H1 (cell line): ENCODE measurements around the gene WIPF3. TPM values are rescaled to one million over a fixed set of nuclear protein-coding genes. Genes with fewer than 3 reads are reported as not detected.

Experiments
- CTCF ChIA-PET: fragments of 300-600 bp; sonication (Branson Sonifier 250); formaldehyde crosslinking; loops from one replicate; lab custom pipeline; 2021; ENCODE audit not compliant: partially characterized antibody; lab: Charles Lee
- POLR2A ChIA-PET: fragments of 300-600 bp; sonication (Branson Sonifier 250); formaldehyde crosslinking; loops from one replicate; lab custom pipeline; 2021; ENCODE audit warnings: inconsistent platforms; ENCODE audit not compliant: partially characterized antibody; lab: Charles Lee
- DNase-seq, 2 experiments: peaks; one replicate each; pipeline versions ENCODE4 v3.0.0 to v3.0.0-alpha.2; 2010 to 2022; ENCODE audit warnings: low spot score in 2 of 2, low read depth in 1 of 2, mixed read lengths in 1 of 2
- FAIRE-seq: peaks from 2 replicates; lab custom pipeline; 2011; peaks lifted over from hg19 to GRCh38; lab: Jason Lieb, UNC
- H2AFZ ChIP-seq: 2 replicates; pipeline ENCODE4 v1.8.1; 2012; ENCODE audit warnings: low read length, inconsistent platforms
- H2AK5ac ChIP-seq: 2 replicates; pipeline ENCODE4 v1.6.1; 2013; ENCODE audit warnings: low read depth, low read length
- H2BK120ac ChIP-seq: replicated peaks from 2 replicates; pipeline ENCODE3; 2013; ENCODE audit warnings: low read depth, low read length, inconsistent platforms
- H2BK12ac ChIP-seq: 2 replicates; pipeline ENCODE4 v1.6.1; 2013; ENCODE audit warnings: low read depth, low read length
- H2BK15ac ChIP-seq: 2 replicates; pipeline ENCODE4 v1.6.1; 2013; ENCODE audit warnings: low read length
- H2BK20ac ChIP-seq: 2 replicates; pipeline ENCODE4 v1.6.1; 2013; ENCODE audit warnings: low read length
- H2BK5ac ChIP-seq: 2 replicates; pipeline ENCODE4 v1.6.1; 2013; ENCODE audit warnings: low read depth, low read length
- H3K14ac ChIP-seq: 2 replicates; pipeline ENCODE4 v1.6.1; 2013; ENCODE audit warnings: inconsistent platforms; ENCODE audit not compliant: insufficient read length
- H3K18ac ChIP-seq: 2 replicates; pipeline ENCODE4 v1.6.1; 2013; ENCODE audit warnings: low read length; ENCODE audit errors: extremely low read depth
- H3K23ac ChIP-seq: 2 replicates; pipeline ENCODE4 v1.6.1; 2013; ENCODE audit warnings: inconsistent platforms; ENCODE audit not compliant: insufficient read length
- H3K23me2 ChIP-seq: 2 replicates; pipeline ENCODE4 v1.6.1; 2013; ENCODE audit warnings: low read depth, low read length
- H3K27ac ChIP-seq: 2 replicates; pipeline ENCODE4 v1.6.1; 2011; ENCODE audit warnings: low read depth, low read length, inconsistent platforms
- H3K27me3 ChIP-seq, 4 experiments: replicated peaks in 1 of 4; 1 replicate in 1 of 4; 2 replicates in 3 of 4; pipeline versions ENCODE4 v1.6.1 to v1.8.1; 2011 to 2013; ENCODE audit warnings: low read length in 3 of 4, mild to moderate bottlenecking in 3 of 4, inconsistent platforms in 2 of 4, mixed read lengths in 2 of 4, moderate library complexity in 1 of 4; ENCODE audit not compliant: control insufficient read depth in 3 of 4, insufficient read depth in 3 of 4; ENCODE audit errors: extremely low read depth in 1 of 4
- H3K36me3 ChIP-seq, 4 experiments: 2 replicates each; pipeline versions ENCODE4 v1.6.1 to v1.8.1; 2011 to 2013; ENCODE audit warnings: mild to moderate bottlenecking in 4 of 4, low read length in 3 of 4, moderate library complexity in 2 of 4, control low read depth in 1 of 4, inconsistent platforms in 1 of 4; ENCODE audit not compliant: insufficient read depth in 4 of 4, control insufficient read depth in 2 of 4
- H3K4ac ChIP-seq: replicated peaks from 2 replicates; pipeline ENCODE3; 2013; ENCODE audit warnings: low read length, low read depth, mixed read lengths, inconsistent platforms; ENCODE audit not compliant: insufficient read length
- H3K4me1 ChIP-seq, 4 experiments: replicated peaks in 1 of 4; 1 replicate in 1 of 4; 2 replicates in 3 of 4; pipeline versions ENCODE4 v1.6.1 to v1.8.1; 2011 to 2013; ENCODE audit warnings: low read length in 3 of 4, inconsistent platforms in 2 of 4, mixed read lengths in 1 of 4; ENCODE audit not compliant: insufficient read depth in 4 of 4, control insufficient read depth in 3 of 4
- H3K4me2 ChIP-seq, 2 experiments: 2 replicates each; pipeline versions ENCODE4 v1.6.1 to v1.8.1; 2011 to 2013; ENCODE audit warnings: low read depth in 2 of 2, low read length in 2 of 2, control low read depth in 1 of 2, inconsistent platforms in 1 of 2, mild to moderate bottlenecking in 1 of 2; ENCODE audit not compliant: insufficient read depth in 1 of 2
- H3K4me3 ChIP-seq, 4 experiments: fragments of 200-600, 300-600 bp in 1 of 4; sonication (generic), shearing (Covaris generic), sonication (Bioruptor Twin) in 1 of 4; 2 replicates each; pipeline versions ENCODE4 v1.5.1 to v1.8.1; 2011 to 2016; ENCODE audit warnings: low read length in 4 of 4, low read depth in 3 of 4, control low read depth in 2 of 4, inconsistent platforms in 2 of 4, mild to moderate bottlenecking in 2 of 4, mixed read lengths in 1 of 4, moderate library complexity in 1 of 4; ENCODE audit not compliant: insufficient read depth in 2 of 4; ENCODE audit errors: extremely low read depth in 1 of 4
- H3K56ac ChIP-seq: replicated peaks from 2 replicates; pipeline ENCODE3; 2013; ENCODE audit warnings: low read depth, mild to moderate bottlenecking, mixed read lengths, low read length, inconsistent platforms; ENCODE audit not compliant: insufficient read length
- H3K79me1 ChIP-seq: 2 replicates; pipeline ENCODE4 v1.6.1; 2013; ENCODE audit warnings: low read depth, low read length, control low read depth
- H3K79me2 ChIP-seq, 2 experiments: 2 replicates each; pipeline versions ENCODE4 v1.6.1 to v1.8.1; 2012 to 2013; ENCODE audit warnings: low read length in 2 of 2, mild to moderate bottlenecking in 2 of 2, inconsistent platforms in 1 of 2; ENCODE audit not compliant: insufficient read depth in 2 of 2, control insufficient read depth in 1 of 2
- H3K9ac ChIP-seq, 4 experiments: replicated peaks in 1 of 4; 1 replicate in 1 of 4; 2 replicates in 3 of 4; pipeline versions ENCODE4 v1.6.1 to v1.8.1; 2011 to 2013; ENCODE audit warnings: low read depth in 3 of 4, low read length in 3 of 4, control low read depth in 2 of 4, mild to moderate bottlenecking in 2 of 4, moderate library complexity in 2 of 4, inconsistent platforms in 1 of 4; ENCODE audit errors: extremely low read depth in 1 of 4
- H3K9me3 ChIP-seq, 2 experiments: 2 replicates each; pipeline versions ENCODE4 v1.6.1 to v1.8.1; 2012 to 2013; ENCODE audit warnings: mild to moderate bottlenecking in 2 of 2, moderate library complexity in 2 of 2, control low read depth in 1 of 2, inconsistent platforms in 1 of 2, low read depth in 1 of 2, low read length in 1 of 2, mixed read lengths in 1 of 2; ENCODE audit not compliant: insufficient read depth in 2 of 2
- H4K20me1 ChIP-seq, 2 experiments: replicated peaks in 1 of 2; 2 replicates each; pipeline versions ENCODE3 to v1.8.1; 2011 to 2013; ENCODE audit warnings: inconsistent platforms in 2 of 2, low read length in 2 of 2, mild to moderate bottlenecking in 1 of 2; ENCODE audit not compliant: insufficient read depth in 2 of 2, control insufficient read depth in 1 of 2
- H4K5ac ChIP-seq: 2 replicates; pipeline ENCODE4 v1.6.1; 2013; ENCODE audit warnings: low read length, low read depth, mixed read lengths, inconsistent platforms; ENCODE audit not compliant: insufficient read length
- H4K8ac ChIP-seq: 2 replicates; pipeline ENCODE4 v1.8.0; 2013; ENCODE audit warnings: mild to moderate bottlenecking, moderate library complexity, low read length, inconsistent platforms; ENCODE audit not compliant: insufficient read depth; ENCODE audit errors: extremely low read depth
- H4K91ac ChIP-seq: replicated peaks from 2 replicates; pipeline ENCODE3; 2013; ENCODE audit warnings: low read length, mixed read lengths, inconsistent platforms; ENCODE audit not compliant: insufficient read length
- ATF3 ChIP-seq: IDR thresholded peaks from 2 replicates; pipeline ENCODE4 v1.6.1; 2011; ENCODE audit warnings: low read depth, mild to moderate bottlenecking, low read length; ENCODE audit not compliant: insufficient read depth
- CBX8 ChIP-seq: fragments of 300-800, 300-1000 bp; sonication (generic); IDR thresholded peaks from 2 replicates; pipeline ENCODE4 v1.7.1; 2016; ENCODE audit warnings: low read depth, low read length, borderline replicate concordance
- FOSL1 ChIP-seq: IDR thresholded peaks from 2 replicates; pipeline ENCODE4 v1.6.1; 2011; ENCODE audit warnings: mild to moderate bottlenecking, low read depth, low read length, moderate library complexity; ENCODE audit not compliant: insufficient read depth
- GABPA ChIP-seq: IDR thresholded peaks from 2 replicates; pipeline ENCODE4 v1.6.1; 2011; ENCODE audit warnings: mild to moderate bottlenecking, low read length, moderate library complexity, borderline replicate concordance; ENCODE audit not compliant: insufficient read depth
- HDAC2 ChIP-seq, 2 experiments: fragments of 300-600 bp in 1 of 2; sonication (generic) in 1 of 2; IDR thresholded peaks; 2 replicates each; pipeline ENCODE4 v1.6.1; 2011 to 2012; ENCODE audit warnings: low read depth in 2 of 2, low read length in 2 of 2, mild to moderate bottlenecking in 2 of 2, moderate library complexity in 2 of 2, borderline replicate concordance in 1 of 2, inconsistent platforms in 1 of 2
- KDM4A ChIP-seq: IDR thresholded peaks from one replicate; pipeline ENCODE4 v1.7.1; 2012; ENCODE audit warnings: low read depth, mild to moderate bottlenecking, moderate library complexity, low read length, inconsistent platforms; ENCODE audit not compliant: severe bottlenecking
- PHF8 ChIP-seq: fragments of 200-600 bp; sonication (generic); conservative IDR thresholded peaks from 2 replicates; pipeline ENCODE4 v1.7.1; 2012; ENCODE audit warnings: low read depth, mild to moderate bottlenecking, inconsistent platforms, low read length, moderate library complexity
- RFX5 ChIP-seq: IDR thresholded peaks from 2 replicates; pipeline ENCODE4 v1.6.1; 2011; ENCODE audit warnings: low read depth, low read length, improper control_type of control experiment, borderline replicate concordance
- RNF2 ChIP-seq: fragments of 200-900, 300-1000 bp; sonication (generic); IDR thresholded peaks from 2 replicates; pipeline ENCODE4 v1.7.1; 2016; ENCODE audit warnings: borderline replicate concordance, low read depth, mild to moderate bottlenecking, antibody characterized with exemption, low read length; ENCODE audit not compliant: poor library complexity, severe bottlenecking; ENCODE audit errors: missing control alignments
- SIN3A ChIP-seq, 2 experiments: IDR thresholded peaks in 1 of 2; conservative IDR thresholded peaks in 1 of 2; 2 replicates each; pipeline ENCODE4 v1.6.1; 2011 to 2012; ENCODE audit warnings: low read length in 2 of 2, improper control_type of control experiment in 1 of 2, low read depth in 1 of 2, mild to moderate bottlenecking in 1 of 2
- SUZ12 ChIP-seq: fragments of 200-600 bp; sonication (generic); IDR thresholded peaks from 2 replicates; pipeline ENCODE4 v1.6.1; 2012; ENCODE audit warnings: mild to moderate bottlenecking, inconsistent platforms, low read length, moderate library complexity, mixed read lengths
- TCF12 ChIP-seq: IDR thresholded peaks from 2 replicates; pipeline ENCODE4 v1.6.1; 2011; ENCODE audit warnings: low read depth, mild to moderate bottlenecking, low read length
- WGBS, 2 experiments: shearing (Covaris generic) in 1 of 2; methylation state at CpG; one replicate each; pipeline versions ENCODE4 v1.1.6 to v1.1.7; 2013 to 2015; ENCODE audit warnings: low lambda C conversion rate in 2 of 2, mixed read lengths in 2 of 2, inconsistent platforms in 1 of 2, low coverage in 1 of 2, missing lambda C conversion rate in 1 of 2; ENCODE audit not compliant: insufficient replicate concordance in 2 of 2, insufficient coverage in 1 of 2, insufficient read length in 1 of 2; ENCODE audit errors: extremely low coverage in 1 of 2, missing lambda C conversion rate in 1 of 2; 5-methylcytosine and 5-hydroxymethylcytosine counted together
- polyA plus RNA-seq, 7 experiments: library from polyadenylated mRNA; depleted of rRNA in 3 of 7; stranded (reverse) in 5 of 7; unstranded in 2 of 7; fragments of >200 nt in 5 of 7; fragments of 200-250 nt in 2 of 7; gene quantifications; 1 replicate in 5 of 7; 2 replicates in 1 of 7; 4 replicates in 1 of 7; pipeline versions ENCODE4 v1.2.1 to v1.2.3, GENCODE V29; 2011 to 2013; ENCODE audit warnings: missing spikeins in 2 of 7, mixed read lengths in 2 of 7
- total RNA-seq: library from RNA; stranded (reverse); fragmentation: NEBNext Ultra II Directional; extraction: Animal tissue kit (Norgen Biotek cat#: 25700); gene quantifications from 2 replicates; pipeline ENCODE4 v1.2.1, GENCODE V29; 2021

Gene WIPF3
- total and polyA plus RNA-seq, 2 of the 8 experiments (the other 6 are each of a cell fraction or from before 2014, with no cell fraction given): 5.0 to 12.1 TPM

GRCh38 chr7:29892231-29892630, 85.9 kb downstream of the WIPF3 start:
- CTCF ChIA-PET: interaction anchor here (2.8 kb wide), 1 partner anchor 29 kb away, joined by 11 read pairs; no protein-coding TSS in a partner anchor
- FAIRE-seq: no peak

More at GRCh38 chr7:29892231-29892630, 85.9 kb downstream of the WIPF3 start:
- peaks cover 5 to 26% (median 15%) of the 10 kb centered on the region in 4 experiments; a peak in 7 of 8 replicates for H3K36me3 ChIP-seq
- no peak overlapping the region for H3K27ac ChIP-seq
- H4K5ac ChIP-seq: no peak overlapping the region
- no peaks in the 10 kb centered on the region for H3K79me1 ChIP-seq
- no peak overlapping the region for H2BK120ac ChIP-seq
- no peak overlapping the region for H3K23ac ChIP-seq
- H3K4me3 ChIP-seq: no peak overlapping the region
- H2BK5ac ChIP-seq: no peak overlapping the region
- peaks cover 3% of the 10 kb centered on the region; the same call in 1 of the 2 replicates for H3K23me2 ChIP-seq
- TF ChIP-seq PHF8: no peak
- no peak for TF ChIP-seq SUZ12
- no peak for TF ChIP-seq RNF2
- TF ChIP-seq CBX8: no peak
- no peak for TF ChIP-seq FOSL1
- no peak for TF ChIP-seq GABPA
- TF ChIP-seq SIN3A (conservative IDR thresholded peaks at IDR 0.05 in 1 of 2, IDR thresholded peaks at IDR 0.05 in 1 of 2; ENCODE audit: low read depth in 1 of 2, low read length in 2 of 2): no peak
- TF ChIP-seq ATF3: no peak
- TF ChIP-seq RFX5: no peak
- TF ChIP-seq TCF12: no peak
- TF ChIP-seq HDAC2 (IDR thresholded peaks at IDR 0.05; ENCODE audit: borderline replicate concordance in 1 of 2, low read depth in 2 of 2, low read length in 2 of 2): no peak
- no peak for TF ChIP-seq KDM4A
- 82% methylated on average over 5 of the region's 5 CpGs; no CpG with 5 or more reads in 1 of the 2 experiments for WGBS, 2 experiments
- no peak overlapping the region for H4K91ac ChIP-seq
- no peak overlapping the region; the same call in 1 of the 2 replicates for H2BK20ac ChIP-seq
- peaks cover 1 to 2% of the 10 kb centered on the region in 2 experiments for H4K20me1 ChIP-seq
- H3K18ac ChIP-seq: no peak overlapping the region
- H4K8ac ChIP-seq: no peak overlapping the region
- POLR2A ChIA-PET: no interaction called here
- no peak overlapping the region for H3K4me2 ChIP-seq
- H3K56ac ChIP-seq: no peak overlapping the region
- no peaks in the 10 kb centered on the region; a peak in 1 of 4 replicates for H3K9me3 ChIP-seq
- H3K4ac ChIP-seq: no peak overlapping the region
- H3K9ac ChIP-seq: no peak overlapping the region
- no peaks in the 10 kb centered on the region for H3K27me3 ChIP-seq
- H2AFZ ChIP-seq: no peak overlapping the region
- no peaks in the 10 kb centered on the region for H3K79me2 ChIP-seq
- H2BK15ac ChIP-seq: no peak overlapping the region
- no peak for DNase-seq
- no peaks in the 10 kb centered on the region; a peak in 1 of 7 replicates for H3K4me1 ChIP-seq
- H2BK12ac ChIP-seq: no peak overlapping the region
- no peak overlapping the region for H3K14ac ChIP-seq
- H2AK5ac ChIP-seq: no peak overlapping the region
